Stimulated activated CD8-positive, alpha-beta memory T cell treated with anti-CD3 and anti-CD28 coated beads, Interleukin-4, amount 100 ng/mL, for 48 hours (primary cell): ENCODE data around the gene RIPK3.
A peak's percentile ranks its signal among the peaks of the same experiment; 100 is the strongest.
"Not testable (repeated sequence)": the region's sequence is repeated elsewhere in the genome, so short reads cannot be mapped to it uniquely, and the experiment has no call there.

ENCODE experiments used
- DNase-seq: peaks from one replicate; pipeline ENCODE4 v3.0.0-alpha.2; 2020

Gene RIPK3

GRCh38 chr14:24339284-24340151 lies at the start of gene RIPK3:
RIPK3 (minus strand) TSS chr14:24339991; CDS start chr14:24339826, 165 bp downstream.
- DNase-seq, result peak; percentile 77

DNA sequence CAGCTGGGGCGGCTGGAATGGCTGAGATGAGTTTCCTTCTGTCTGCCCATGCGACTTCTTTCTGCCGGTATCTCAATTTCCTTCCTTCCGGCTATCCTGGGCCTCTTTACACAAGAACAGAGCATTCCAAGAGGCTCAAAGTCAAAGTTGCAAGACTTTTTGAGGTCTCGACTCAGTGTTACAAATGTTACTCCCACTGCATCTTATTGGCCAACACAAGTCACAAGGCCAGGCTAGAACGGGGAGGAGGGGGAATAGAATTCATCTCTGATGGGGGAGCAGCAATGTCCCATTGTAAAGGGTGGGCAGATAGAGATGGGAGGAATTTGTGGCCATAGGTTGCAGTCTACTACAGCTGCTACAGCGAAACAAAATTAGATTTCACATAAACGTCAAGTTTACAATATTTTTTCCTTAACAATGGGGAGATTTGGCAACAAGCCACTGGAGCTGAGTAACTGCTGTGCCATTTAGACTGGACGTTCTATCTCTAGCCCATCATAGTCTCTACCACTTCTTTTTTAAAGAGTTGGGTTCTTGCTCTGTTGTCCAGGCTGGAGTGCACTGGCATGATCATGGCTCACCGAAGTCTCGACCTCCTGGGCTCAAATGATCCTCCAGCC lies 49.5 kb upstream of the RIPK3 start:
- DNase-seq, result no peak

DNA sequence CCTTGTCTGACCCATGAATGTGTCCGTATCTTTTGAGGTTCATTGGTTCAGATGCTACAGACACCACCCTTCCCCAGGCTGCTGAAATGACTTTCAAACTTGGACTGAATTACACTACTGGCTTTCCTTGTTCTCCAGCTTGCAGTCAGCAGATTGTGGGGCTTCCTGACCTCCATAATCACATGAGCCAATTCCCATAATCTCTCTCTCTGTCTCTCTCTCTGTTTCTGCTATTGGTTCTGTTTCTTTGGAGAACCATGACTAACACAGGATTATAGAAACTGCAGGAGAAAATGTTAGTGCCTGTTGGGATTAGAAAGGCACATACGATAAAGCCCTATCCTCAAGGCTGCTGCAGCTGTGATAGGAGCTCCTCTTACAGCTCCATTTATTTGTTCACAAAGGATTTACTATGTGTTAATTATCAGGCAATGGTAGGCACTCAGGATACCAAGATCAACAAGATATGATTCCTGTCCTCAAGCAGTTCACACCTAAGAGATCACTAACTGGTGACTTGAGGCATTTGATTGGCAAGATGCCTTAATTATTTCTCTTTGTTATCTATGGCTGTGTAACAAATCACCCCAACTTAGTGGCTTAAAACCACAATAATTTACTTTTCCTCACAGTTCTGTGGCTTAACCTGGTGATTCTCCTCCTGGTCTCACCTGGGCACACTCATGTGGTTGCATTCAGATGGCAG lies 48.8 kb upstream of the RIPK3 start:
- no peak for DNase-seq

DNA sequence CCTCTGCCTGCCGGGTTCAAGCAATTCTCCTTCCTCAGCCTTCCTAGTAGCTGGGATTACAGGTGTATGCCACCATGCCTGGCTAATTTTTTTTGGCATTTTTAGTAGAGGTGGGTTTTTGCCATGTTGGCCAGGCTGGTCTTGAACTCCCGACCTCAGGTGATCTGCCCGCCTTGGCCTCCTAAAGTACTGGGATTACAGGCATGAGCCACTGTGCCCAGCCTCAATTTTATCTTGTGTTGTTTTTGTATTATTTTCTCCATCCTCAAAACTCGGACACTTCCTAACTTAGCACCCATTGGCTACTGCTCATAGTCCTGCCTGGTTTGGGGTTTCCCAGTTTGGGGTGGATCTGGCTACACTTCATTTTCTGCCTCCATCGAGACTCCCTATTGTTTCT lies 47.8 kb upstream of the RIPK3 start:
- DNase-seq, result not testable (repeated sequence)

DNA sequence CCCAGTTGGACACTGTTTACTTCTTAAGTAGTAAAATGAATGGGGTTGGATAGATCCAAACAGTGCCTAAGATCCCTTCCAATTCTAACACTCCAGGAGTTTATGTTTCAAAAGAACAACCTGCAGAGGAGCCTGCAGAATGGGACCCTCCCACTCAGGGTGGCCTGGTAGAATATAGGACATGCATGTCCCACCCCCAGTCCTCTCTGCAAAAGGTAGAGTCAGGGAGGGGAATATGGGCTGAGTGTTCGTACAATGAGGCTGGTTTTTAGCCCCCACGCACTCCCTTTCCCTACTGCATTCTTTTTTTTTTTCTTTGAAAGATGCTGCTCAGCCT lies 47.2 kb upstream of the RIPK3 start:
- no peak for DNase-seq

GRCh38 chr14:24385524-24385923 lies 45.7 kb upstream of the RIPK3 start:
- DNase-seq, result no peak

- DNase-seq, result no peak
These were observed 44.4 kb upstream of the RIPK3 start for GRCh38 chr14:24384169-24384568.

DNA sequence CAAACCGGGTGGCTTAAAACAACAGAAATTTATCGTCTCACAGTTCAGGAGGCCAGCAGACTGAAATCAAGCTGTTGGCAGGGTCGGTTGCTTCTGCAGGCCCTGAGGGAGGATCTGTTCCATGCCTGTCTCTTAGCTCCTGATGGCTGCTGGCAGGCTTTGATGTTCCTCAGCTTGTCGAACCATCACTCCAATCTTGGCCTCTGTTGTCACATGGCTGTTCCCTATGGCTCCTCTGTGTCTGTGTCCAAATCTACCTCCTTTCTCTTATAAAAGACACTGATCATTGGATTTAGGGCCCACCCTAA lies 42.2 kb upstream of the RIPK3 start:
- no peak for DNase-seq

GRCh38 chr14:24381363-24382063 lies 41.7 kb upstream of the RIPK3 start:
- DNase-seq, result no peak

DNA sequence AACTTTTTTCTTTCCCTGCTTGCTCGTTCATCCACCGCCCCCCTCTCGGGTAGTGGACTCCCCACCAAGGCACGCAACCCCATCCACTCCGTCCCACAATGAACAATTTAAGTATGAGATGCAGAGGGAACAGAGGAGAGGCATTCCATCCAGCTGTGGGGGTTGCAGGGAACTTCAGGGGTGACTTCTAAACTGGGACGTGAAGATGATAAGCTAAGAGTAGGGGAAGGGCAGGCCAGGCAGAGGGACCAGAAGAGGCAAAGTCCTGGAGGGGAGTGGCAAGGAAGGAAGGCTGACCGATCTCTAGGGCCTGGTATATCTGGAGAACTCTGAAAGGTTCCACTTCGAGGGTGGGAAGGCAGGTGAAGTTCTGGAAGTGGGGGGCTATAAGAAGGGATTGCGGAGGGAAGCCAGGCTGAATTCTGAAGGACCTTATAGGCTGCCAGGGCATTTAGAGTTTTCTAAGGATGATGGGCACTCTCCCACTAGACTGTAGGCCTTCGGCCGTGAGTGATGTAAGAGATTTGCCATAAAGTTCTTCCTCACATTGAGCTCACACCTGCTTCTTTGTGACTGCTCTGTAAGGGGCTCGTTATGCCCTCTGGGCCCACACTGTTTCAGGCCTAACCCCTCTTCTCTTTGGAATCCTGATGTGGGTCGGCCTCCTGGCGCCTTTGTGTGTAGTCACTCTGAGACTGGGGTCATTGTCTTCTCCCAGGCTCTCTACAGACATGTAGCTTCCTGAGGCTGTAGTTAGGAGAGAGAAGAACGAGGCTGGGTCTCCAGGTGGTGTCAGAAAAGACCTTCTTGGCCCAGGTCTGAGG lies 40.3 kb upstream of the RIPK3 start:
- no peak for DNase-seq

- no peak for DNase-seq
These were observed 39.5 kb upstream of the RIPK3 start for GRCh38 chr14:24378981-24379906.

- DNase-seq, result no peak
These were observed 38.5 kb upstream of the RIPK3 start for GRCh38 chr14:24378327-24378726.

GRCh38 chr14:24377657-24378056 lies 37.9 kb upstream of the RIPK3 start:
- DNase-seq, result no peak

- DNase-seq, result no peak
These were observed 37.3 kb upstream of the RIPK3 start for GRCh38 chr14:24377126-24377525.

DNA sequence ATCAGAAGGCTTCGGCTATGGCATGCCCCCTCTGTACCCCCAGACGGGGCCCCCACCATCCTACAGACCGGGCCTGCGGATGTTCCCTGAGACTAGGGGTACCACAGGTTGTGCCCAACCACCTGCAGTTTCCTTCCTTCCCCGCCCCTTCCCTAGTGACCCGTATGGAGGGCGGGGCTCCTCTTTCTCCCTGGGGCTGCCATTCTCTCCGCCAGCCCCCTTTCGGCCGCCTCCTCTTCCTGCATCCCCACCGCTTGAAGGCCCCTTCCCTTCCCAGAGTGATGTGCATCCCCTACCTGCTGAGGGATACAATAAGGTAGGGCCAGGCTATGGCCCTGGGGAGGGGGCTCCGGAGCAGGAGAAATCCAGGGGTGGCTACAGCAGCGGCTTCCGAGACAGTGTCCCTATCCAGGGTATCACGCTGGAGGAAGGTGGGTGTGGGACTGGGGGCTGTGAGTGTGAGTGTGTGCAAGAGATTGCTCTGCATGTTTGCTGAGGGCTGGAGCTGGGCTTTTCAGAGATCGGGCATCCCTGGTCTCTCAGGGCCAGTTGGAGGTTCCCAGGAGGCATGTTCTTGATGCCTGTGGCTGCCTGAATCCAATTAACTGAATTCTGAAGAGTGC lies 36.8 kb upstream of the RIPK3 start:
- no peak for DNase-seq

DNA sequence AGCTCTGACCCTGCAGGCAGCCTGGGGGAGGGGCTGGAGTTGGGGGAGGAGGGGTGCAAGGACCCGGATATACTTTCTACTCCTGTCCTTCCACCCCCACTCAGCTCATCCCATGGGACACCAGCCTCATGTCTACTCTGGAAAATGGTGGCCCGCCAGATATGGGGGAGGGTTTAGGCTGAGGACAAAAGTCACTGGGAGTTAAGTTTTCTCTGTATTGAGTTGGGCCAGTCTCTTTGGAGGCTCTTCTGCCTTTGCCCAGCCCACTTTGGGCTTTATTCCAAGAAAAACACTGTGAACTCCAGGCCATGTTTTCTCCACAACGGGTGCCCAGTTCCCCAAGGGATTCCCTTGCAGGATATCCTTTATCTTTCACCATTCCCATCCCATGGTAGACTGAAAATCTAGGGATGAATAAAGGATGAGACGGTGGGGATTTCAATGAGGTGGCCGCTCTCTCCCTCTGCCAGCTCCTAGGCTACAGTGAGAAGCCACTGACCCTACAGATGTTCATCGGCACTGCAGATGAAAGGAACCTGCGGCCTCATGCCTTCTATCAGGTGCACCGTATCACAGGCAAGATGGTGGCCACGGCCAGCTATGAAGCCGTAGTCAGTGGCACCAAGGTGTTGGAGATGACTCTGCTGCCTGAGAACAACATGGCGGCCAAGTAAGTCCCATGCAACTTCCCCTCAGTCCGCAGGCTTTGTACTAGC lies 33.1 kb upstream of the RIPK3 start:
- DNase-seq, result no peak

GRCh38 chr14:24371605-24372004 lies 31.8 kb upstream of the RIPK3 start:
- DNase-seq, result not testable (repeated sequence)

DNA sequence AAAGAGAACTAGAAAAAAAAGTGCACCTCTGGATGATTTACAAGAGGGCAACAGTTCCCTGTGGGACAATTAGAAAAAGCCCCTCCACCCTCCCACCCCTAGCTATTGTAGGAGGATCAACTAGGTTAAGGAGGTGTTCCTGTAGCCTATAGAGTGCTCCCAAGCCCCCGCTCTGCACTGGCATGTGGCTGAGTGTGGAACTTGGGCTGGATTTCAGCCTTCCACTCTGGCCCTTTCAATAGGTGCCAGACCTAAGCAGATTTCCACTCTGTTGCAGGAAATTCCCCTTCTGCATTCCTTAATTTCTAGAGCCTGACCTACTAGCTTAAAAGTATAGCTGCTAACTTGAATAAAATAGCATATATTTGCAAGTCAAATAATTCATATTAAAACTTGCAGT lies 31.0 kb upstream of the RIPK3 start:
- no peak for DNase-seq

DNA sequence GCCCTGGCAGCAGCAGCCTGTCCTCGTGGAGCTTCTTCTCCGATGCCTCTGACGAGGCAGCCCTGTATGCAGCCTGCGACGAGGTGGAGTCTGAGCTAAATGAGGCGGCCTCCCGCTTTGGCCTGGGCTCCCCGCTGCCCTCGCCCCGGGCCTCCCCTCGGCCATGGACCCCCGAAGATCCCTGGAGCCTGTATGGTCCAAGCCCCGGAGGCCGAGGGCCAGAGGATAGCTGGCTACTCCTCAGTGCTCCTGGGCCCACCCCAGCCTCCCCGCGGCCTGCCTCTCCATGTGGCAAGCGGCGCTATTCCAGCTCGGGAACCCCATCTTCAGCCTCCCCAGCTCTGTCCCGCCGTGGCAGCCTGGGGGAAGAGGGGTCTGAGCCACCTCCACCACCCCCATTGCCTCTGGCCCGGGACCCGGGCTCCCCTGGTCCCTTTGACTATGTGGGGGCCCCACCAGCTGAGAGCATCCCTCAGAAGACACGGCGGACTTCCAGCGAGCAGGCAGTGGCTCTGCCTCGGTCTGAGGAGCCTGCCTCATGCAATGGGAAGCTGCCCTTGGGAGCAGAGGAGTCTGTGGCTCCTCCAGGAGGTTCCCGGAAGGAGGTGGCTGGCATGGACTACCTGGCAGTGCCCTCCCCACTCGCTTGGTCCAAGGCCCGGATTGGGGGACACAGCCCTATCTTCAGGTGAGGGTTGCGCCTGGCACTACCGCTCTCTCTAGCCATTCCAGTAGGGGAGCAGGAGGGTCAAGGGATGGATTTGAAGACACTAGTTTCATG lies 30.3 kb upstream of the RIPK3 start:
- DNase-seq, result no peak
